H9 (cell line): ENCODE measurements around the gene WDFY3. TPM values are rescaled to one million over a fixed set of nuclear protein-coding genes. Genes with fewer than 3 reads are reported as not detected.

Experiments used
- DNase-seq: peaks from one replicate; pipeline ENCODE4 v3.0.0-alpha.2; 2017
- H2AFZ ChIP-seq: one replicate; pipeline ENCODE4 v1.6.1; 2013; ENCODE audit warnings: mild to moderate bottlenecking, low read length, control low read depth, moderate library complexity
- H2AK5ac ChIP-seq: 2 replicates; pipeline ENCODE4 v1.6.1; 2013; ENCODE audit warnings: low read length, control low read depth, mixed read lengths; ENCODE audit not compliant: insufficient read length
- H2BK120ac ChIP-seq: one replicate; pipeline ENCODE4 v1.6.1; 2013; ENCODE audit warnings: low read depth, mild to moderate bottlenecking, low read length, control low read depth, inconsistent platforms; ENCODE audit not compliant: poor library complexity, severe bottlenecking
- H2BK12ac ChIP-seq: 2 replicates; pipeline ENCODE4 v1.6.1; 2013; ENCODE audit warnings: low read length, control low read depth, mixed read lengths, low read depth; ENCODE audit not compliant: insufficient read length
- H2BK15ac ChIP-seq: 2 replicates; pipeline ENCODE4 v1.6.1; 2013; ENCODE audit warnings: low read depth, low read length, control low read depth
- H2BK20ac ChIP-seq: one replicate; pipeline ENCODE4 v1.6.1; 2013; ENCODE audit warnings: low read depth, mild to moderate bottlenecking, low read length, control low read depth, inconsistent platforms; ENCODE audit not compliant: poor library complexity, severe bottlenecking
- H2BK5ac ChIP-seq: 2 replicates; pipeline ENCODE4 v1.6.1; 2013; ENCODE audit warnings: low read length, control low read depth, mixed read lengths; ENCODE audit not compliant: insufficient read length
- H3K14ac ChIP-seq: 2 replicates; pipeline ENCODE4 v1.6.1; 2013; ENCODE audit warnings: low read length, control low read depth; ENCODE audit not compliant: insufficient read depth
- H3K18ac ChIP-seq: 2 replicates; pipeline ENCODE4 v1.6.1; 2013; ENCODE audit warnings: low read depth, mild to moderate bottlenecking, mixed read lengths, low read length, control low read depth; ENCODE audit not compliant: insufficient read length
- H3K23ac ChIP-seq: 2 replicates; pipeline ENCODE4 v1.6.1; 2013; ENCODE audit warnings: low read length, control low read depth, mixed read lengths, low read depth; ENCODE audit not compliant: insufficient read length
- H3K23me2 ChIP-seq: 2 replicates; pipeline ENCODE4 v1.6.1; 2013; ENCODE audit warnings: low read depth, mild to moderate bottlenecking, mixed read lengths, low read length, control low read depth; ENCODE audit not compliant: insufficient read length, poor library complexity, severe bottlenecking
- H3K27ac ChIP-seq: 2 replicates; pipeline ENCODE4 v1.5.1; 2013; ENCODE audit warnings: low read length, control low read depth, mixed read lengths, low read depth; ENCODE audit not compliant: insufficient read length
- H3K27me3 ChIP-seq: 2 replicates; pipeline ENCODE4 v1.6.1; 2013; ENCODE audit warnings: low read length, control low read depth, inconsistent platforms; ENCODE audit not compliant: insufficient read depth
- H3K4ac ChIP-seq: 2 replicates; pipeline ENCODE4 v1.6.1; 2013; ENCODE audit warnings: low read depth, mild to moderate bottlenecking, control low read depth, inconsistent platforms, low read length, moderate library complexity
- H3K4me1 ChIP-seq: 2 replicates; pipeline ENCODE4 v1.6.1; 2013; ENCODE audit warnings: low read length, control low read depth, inconsistent platforms; ENCODE audit not compliant: insufficient read depth
- H3K4me2 ChIP-seq: 2 replicates; pipeline ENCODE4 v1.6.1; 2013; ENCODE audit warnings: low read length, control low read depth, mixed read lengths; ENCODE audit not compliant: insufficient read length, insufficient read depth
- H3K56ac ChIP-seq: 2 replicates; pipeline ENCODE4 v1.6.1; 2013; ENCODE audit warnings: low read depth, mild to moderate bottlenecking, mixed read lengths, low read length, control low read depth; ENCODE audit not compliant: insufficient read length
- H3K79me1 ChIP-seq: 2 replicates; pipeline ENCODE4 v1.6.1; 2013; ENCODE audit warnings: low read depth, mild to moderate bottlenecking, moderate library complexity, low read length, control low read depth, inconsistent platforms; ENCODE audit not compliant: insufficient read depth, poor library complexity, severe bottlenecking
- H3K79me2 ChIP-seq: 2 replicates; pipeline ENCODE4 v1.6.1; 2013; ENCODE audit warnings: low read length, control low read depth, inconsistent platforms; ENCODE audit not compliant: insufficient read depth
- H3K9ac ChIP-seq: 2 replicates; pipeline ENCODE4 v1.6.1; 2013; ENCODE audit warnings: low read length, control low read depth, mixed read lengths; ENCODE audit not compliant: insufficient read length; ENCODE audit errors: extremely low read depth
- H3K9me3 ChIP-seq: one replicate; pipeline ENCODE4 v1.6.1; 2013; ENCODE audit warnings: low read depth, low read length, inconsistent platforms; ENCODE audit not compliant: control insufficient read depth
- H3T11ph ChIP-seq: one replicate; pipeline ENCODE4 v1.6.1; 2013; ENCODE audit warnings: mild to moderate bottlenecking, low read length, control low read depth, inconsistent platforms
- H4K20me1 ChIP-seq: one replicate; pipeline ENCODE4 v1.6.1; 2013; ENCODE audit not compliant: control insufficient read depth, insufficient read length, insufficient read depth
- H4K5ac ChIP-seq: 2 replicates; pipeline ENCODE4 v1.6.1; 2013; ENCODE audit warnings: low read depth, mild to moderate bottlenecking, mixed read lengths, low read length, control low read depth; ENCODE audit not compliant: insufficient read length
- H4K8ac ChIP-seq: replicated peaks from 2 replicates; pipeline ENCODE4 v1.6.1; 2013; ENCODE audit warnings: low read length, control low read depth, mixed read lengths, low read depth; ENCODE audit not compliant: insufficient read length
- H4K91ac ChIP-seq: 2 replicates; pipeline ENCODE4 v1.6.1; 2013; ENCODE audit warnings: low read depth, mild to moderate bottlenecking, moderate library complexity, mixed read lengths, low read length, control low read depth; ENCODE audit not compliant: insufficient read length
- H3K27ac Mint-ChIP-seq, 3 experiments: 2 replicates in 2 of 3; 3 replicates in 1 of 3; pipeline ENCODE4 v1.8.0; 2020 to 2021; ENCODE audit warnings: mixed read lengths in 3 of 3, mild to moderate bottlenecking in 1 of 3, moderate library complexity in 1 of 3
- H3K27me3 Mint-ChIP-seq: 2 replicates; pipeline ENCODE4 v1.8.0; 2021; ENCODE audit warnings: low read depth, mild to moderate bottlenecking, moderate library complexity, mixed read lengths
- H3K36me3 Mint-ChIP-seq, 3 experiments: 2 replicates in 2 of 3; 3 replicates in 1 of 3; pipeline ENCODE4 v1.8.0; 2020 to 2021; ENCODE audit warnings: low read depth in 3 of 3, mixed read lengths in 3 of 3; ENCODE audit not compliant: insufficient read depth in 1 of 3
- H3K4me1 Mint-ChIP-seq, 2 experiments: 2 replicates each; pipeline ENCODE4 v1.8.0; 2020; ENCODE audit warnings: mixed read lengths in 2 of 2
- H3K4me3 Mint-ChIP-seq, 2 experiments: 2 replicates in 1 of 2; 3 replicates in 1 of 2; pipeline ENCODE4 v1.8.0; 2020 to 2021; ENCODE audit warnings: mild to moderate bottlenecking in 2 of 2, mixed read lengths in 2 of 2, moderate library complexity in 1 of 2
- H3K9me3 Mint-ChIP-seq, 2 experiments: 2 replicates in 1 of 2; 3 replicates in 1 of 2; pipeline ENCODE4 v1.8.0; 2020; ENCODE audit warnings: mild to moderate bottlenecking in 2 of 2, mixed read lengths in 2 of 2, moderate library complexity in 1 of 2
- CTCF ChIP-seq: fragments of 200-600 bp; sonication (generic); conservative IDR thresholded peaks from 3 replicates; pipeline ENCODE4 v1.8.0; 2021; ENCODE audit warnings: antibody characterized with exemption, mild to moderate bottlenecking
- WGBS: extraction: QIAGEN DNeasy Blood & Tissue Kit; methylation state at CpG from one replicate; pipeline ENCODE4 v1.1.7; 2013; ENCODE audit warnings: missing lambda C conversion rate, low lambda C conversion rate, mixed read lengths; ENCODE audit not compliant: insufficient read length; ENCODE audit errors: extremely low coverage; 5-methylcytosine and 5-hydroxymethylcytosine counted together
- total RNA-seq: library from RNA; stranded (reverse); gene quantifications from 2 replicates; pipeline ENCODE4 v1.2.1, GENCODE V29; 2021

Gene WDFY3
- total RNA-seq, 1 experiment from 2014 or later, result 54.6 TPM

GRCh38 chr4:84631573-84631972, 334.9 kb downstream of the WDFY3 start:
- H4K91ac ChIP-seq, result no peak overlapping the region
- H3K9me3 ChIP-seq, result no peaks in the 10 kb centered on the region
- no peak overlapping the region for H3K9ac ChIP-seq
- Mint-ChIP-seq H3K36me3 (peaks cover 3 to 12% (median 11%) of the 10 kb centered on the region in 3 experiments), H3K27me3 (no peaks in the 10 kb centered on the region), H3K9me3 (no peaks in the 10 kb centered on the region), H3K27ac (no peak overlapping the region; a peak in 1 of 7 replicates), H3K4me1 (no peaks in the 10 kb centered on the region), H3K4me3 (no peak overlapping the region)
- no peak overlapping the region for H2BK120ac ChIP-seq
- H3K23me2 ChIP-seq, result no peaks in the 10 kb centered on the region
- H3K56ac ChIP-seq, result no peak overlapping the region
- no peak overlapping the region for H3K4ac ChIP-seq
- no peak overlapping the region for H2AK5ac ChIP-seq
- H2AFZ ChIP-seq, result no peak overlapping the region
- no peak overlapping the region for H2BK12ac ChIP-seq
- H4K8ac ChIP-seq, result no peak overlapping the region
- H2BK15ac ChIP-seq, result no peak overlapping the region
- no peak overlapping the region for H3K18ac ChIP-seq
- no peaks in the 10 kb centered on the region for H3K27me3 ChIP-seq
- no peak overlapping the region for H3K4me2 ChIP-seq
- no peak overlapping the region for H3T11ph ChIP-seq
- no peak overlapping the region for H3K27ac ChIP-seq
- no peaks in the 10 kb centered on the region for H3K79me1 ChIP-seq
- H2BK20ac ChIP-seq, result no peak overlapping the region
- H3K14ac ChIP-seq, result no peak overlapping the region
- no peak overlapping the region for H4K5ac ChIP-seq
- H4K20me1 ChIP-seq, result no peaks in the 10 kb centered on the region
- no peak for TF ChIP-seq CTCF
- no peak overlapping the region for H3K23ac ChIP-seq
- H3K79me2 ChIP-seq, result no peaks in the 10 kb centered on the region
- DNase-seq, result no peak
- H2BK5ac ChIP-seq, result no peak overlapping the region
- H3K4me1 ChIP-seq, result no peaks in the 10 kb centered on the region
- no CpG with 5 or more reads among the region's 3 CpGs for WGBS
